HEK293 (cell line): ENCODE data around the gene PTPRR.

ENCODE experiments used
- CTCF ChIA-PET: fragments of 350-600 bp; formaldehyde crosslinking; extraction: SDS; loops from one replicate; lab custom pipeline; 2021; ENCODE audit warnings: antibody characterized with exemption; lab: Yijun Ruan, JAX
- POLR2A ChIA-PET: fragments of 300-600 bp; formaldehyde crosslinking; extraction: SDS; loops from one replicate; lab custom pipeline; 2020; ENCODE audit warnings: antibody characterized with exemption, inconsistent platforms; lab: Yijun Ruan, JAX
- H3K27ac ChIP-seq: fragments of 200-500 bp; sonication (Bioruptor generic); 2 replicates; pipeline ENCODE4 v1.5.1; 2014; ENCODE audit warnings: low read depth, low read length, control low read depth, inconsistent platforms; ENCODE audit errors: extremely low read depth
- H3K36me3 ChIP-seq, 2 experiments: fragments of 200-500 bp in 1 of 2; sonication (Bioruptor generic) in 1 of 2; 1 replicate in 1 of 2; 2 replicates in 1 of 2; pipeline ENCODE4 v1.5.1; 2014 to 2017; ENCODE audit warnings: inconsistent platforms in 2 of 2, low read length in 2 of 2; ENCODE audit not compliant: control insufficient read depth in 2 of 2, insufficient read depth in 1 of 2
- H3K4me1 ChIP-seq: fragments of 200-500 bp; sonication (Bioruptor generic); 2 replicates; pipeline ENCODE4 v1.5.1; 2014; ENCODE audit warnings: mild to moderate bottlenecking, low read length, inconsistent platforms; ENCODE audit not compliant: control insufficient read depth, insufficient read depth
- H3K4me3 ChIP-seq: 2 replicates; pipeline ENCODE4 v1.5.1; 2011; ENCODE audit warnings: low read depth, mild to moderate bottlenecking, control low read depth, low read length, moderate library complexity
- H3K9me3 ChIP-seq: fragments of 200-500 bp; sonication (Bioruptor generic); 2 replicates; pipeline ENCODE4 v1.5.1; 2014; ENCODE audit warnings: low read depth, low read length, inconsistent platforms; ENCODE audit not compliant: control insufficient read depth, insufficient read depth
- CTCF ChIP-seq: fragments of 450-650 bp; formaldehyde crosslinking; IDR thresholded peaks from 2 replicates; pipeline ENCODE4 v1.5.1; 2016; ENCODE audit warnings: missing biosample characterization, missing genetic modification characterization
- GLI4 ChIP-seq: fragments of 450-650 bp; formaldehyde crosslinking; IDR thresholded peaks from 2 replicates; pipeline ENCODE4 v1.5.1; 2016; ENCODE audit warnings: missing biosample characterization, missing genetic modification characterization
- HIC1 ChIP-seq: fragments of 450-650 bp; formaldehyde crosslinking; IDR thresholded peaks from 2 replicates; pipeline ENCODE4 v1.5.1; 2016; ENCODE audit warnings: missing biosample characterization, missing genetic modification characterization
- HOXA7 ChIP-seq: sonication (generic); formaldehyde crosslinking; IDR thresholded peaks from 2 replicates; pipeline ENCODE4 v1.8.1; 2022; ENCODE audit warnings: missing genetic modification reagents, borderline replicate concordance
- SETDB1 ChIP-seq: IDR thresholded peaks from one replicate; pipeline ENCODE4 v1.6.1; 2017; ENCODE audit warnings: mild to moderate bottlenecking, low read length, moderate library complexity, mixed read lengths; ENCODE audit not compliant: insufficient read length
- YY1 ChIP-seq: fragments of 450-650 bp; formaldehyde crosslinking; IDR thresholded peaks from 2 replicates; pipeline ENCODE4 v1.5.1; 2018; ENCODE audit warnings: missing biosample characterization, missing genetic modification characterization
- ZBTB21 ChIP-seq: fragments of 450-650 bp; formaldehyde crosslinking; IDR thresholded peaks from 2 replicates; pipeline ENCODE4 v1.5.1; 2017; ENCODE audit warnings: missing biosample characterization, missing genetic modification characterization
- ZFHX2 ChIP-seq: fragments of 450-650 bp; formaldehyde crosslinking; conservative IDR thresholded peaks from 2 replicates; pipeline ENCODE4 v1.5.1; 2016; ENCODE audit warnings: missing biosample characterization, missing genetic modification characterization
- ZFP69B ChIP-seq: fragments of 450-650 bp; formaldehyde crosslinking; IDR thresholded peaks from 2 replicates; pipeline ENCODE4 v1.5.1; 2016; ENCODE audit warnings: missing biosample characterization, missing genetic modification characterization
- ZNF121 ChIP-seq: fragments of 450-650 bp; formaldehyde crosslinking; IDR thresholded peaks from 2 replicates; pipeline ENCODE4 v1.5.1; 2016; ENCODE audit warnings: missing biosample characterization, missing genetic modification characterization
- ZNF24 ChIP-seq: fragments of 450-650 bp; formaldehyde crosslinking; IDR thresholded peaks from 2 replicates; pipeline ENCODE4 v1.5.1; 2016; ENCODE audit warnings: missing biosample characterization, missing genetic modification characterization
- ZNF302 ChIP-seq: fragments of 450-650 bp; formaldehyde crosslinking; IDR thresholded peaks from 2 replicates; pipeline ENCODE4 v1.5.1; 2016; ENCODE audit warnings: missing biosample characterization, missing genetic modification characterization, low read depth
- ZNF341 ChIP-seq: fragments of 450-650 bp; formaldehyde crosslinking; IDR thresholded peaks from 2 replicates; pipeline ENCODE4; 2016; ENCODE audit warnings: low read depth, missing biosample characterization, missing genetic modification characterization
- ZNF394 ChIP-seq: fragments of 450-650 bp; formaldehyde crosslinking; IDR thresholded peaks from 2 replicates; pipeline ENCODE4 v1.5.1; 2016; ENCODE audit warnings: missing biosample characterization, missing genetic modification characterization, mild to moderate bottlenecking, moderate library complexity, borderline replicate concordance
- ZNF433 ChIP-seq: fragments of 450-650 bp; formaldehyde crosslinking; IDR thresholded peaks from 2 replicates; pipeline ENCODE4 v1.5.1; 2016; ENCODE audit warnings: missing biosample characterization, missing genetic modification characterization, low read depth
- ZNF621 ChIP-seq: fragments of 450-650 bp; formaldehyde crosslinking; IDR thresholded peaks from 2 replicates; pipeline ENCODE4 v1.5.1; 2017; ENCODE audit warnings: missing biosample characterization, missing genetic modification characterization
- ZNF747 ChIP-seq: fragments of 450-650 bp; formaldehyde crosslinking; IDR thresholded peaks from 2 replicates; pipeline ENCODE4 v1.5.1; 2016; ENCODE audit warnings: missing biosample characterization, missing genetic modification characterization
- ZNF837 ChIP-seq: fragments of 450-650 bp; formaldehyde crosslinking; IDR thresholded peaks from 2 replicates; pipeline ENCODE4 v1.5.1; 2016; ENCODE audit warnings: missing biosample characterization, missing genetic modification characterization
- ZSCAN23 ChIP-seq: fragments of 450-650 bp; formaldehyde crosslinking; IDR thresholded peaks from 2 replicates; pipeline ENCODE4 v1.5.1; 2016; ENCODE audit warnings: missing biosample characterization, missing genetic modification characterization
- TF ChIP-seq, protein P1 (sequence below): fragments of 450-650 bp; formaldehyde crosslinking; IDR thresholded peaks from 2 replicates; pipeline ENCODE4 v1.5.1; 2016; ENCODE audit warnings: missing biosample characterization, missing genetic modification characterization
- TF ChIP-seq, protein P2 (sequence below): fragments of 450-650 bp; IDR thresholded peaks from 2 replicates; pipeline ENCODE4 v1.5.1; 2018; ENCODE audit warnings: missing biosample characterization, mild to moderate bottlenecking, missing genetic modification characterization
- TF ChIP-seq, protein P3 (sequence below): fragments of 450-650 bp; formaldehyde crosslinking; IDR thresholded peaks from 2 replicates; pipeline ENCODE4 v1.5.1; 2016; ENCODE audit warnings: missing biosample characterization, missing genetic modification characterization
- TF ChIP-seq, protein P4 (sequence below): fragments of 450-650 bp; formaldehyde crosslinking; IDR thresholded peaks from 2 replicates; pipeline ENCODE4 v1.5.1; 2016; ENCODE audit warnings: missing biosample characterization, missing genetic modification characterization
- TF ChIP-seq, protein P5 (sequence below): fragments of 450-650 bp; formaldehyde crosslinking; IDR thresholded peaks from 2 replicates; pipeline ENCODE4 v1.5.1; 2017; ENCODE audit warnings: missing biosample characterization, missing genetic modification characterization

Gene PTPRR

DNA sequence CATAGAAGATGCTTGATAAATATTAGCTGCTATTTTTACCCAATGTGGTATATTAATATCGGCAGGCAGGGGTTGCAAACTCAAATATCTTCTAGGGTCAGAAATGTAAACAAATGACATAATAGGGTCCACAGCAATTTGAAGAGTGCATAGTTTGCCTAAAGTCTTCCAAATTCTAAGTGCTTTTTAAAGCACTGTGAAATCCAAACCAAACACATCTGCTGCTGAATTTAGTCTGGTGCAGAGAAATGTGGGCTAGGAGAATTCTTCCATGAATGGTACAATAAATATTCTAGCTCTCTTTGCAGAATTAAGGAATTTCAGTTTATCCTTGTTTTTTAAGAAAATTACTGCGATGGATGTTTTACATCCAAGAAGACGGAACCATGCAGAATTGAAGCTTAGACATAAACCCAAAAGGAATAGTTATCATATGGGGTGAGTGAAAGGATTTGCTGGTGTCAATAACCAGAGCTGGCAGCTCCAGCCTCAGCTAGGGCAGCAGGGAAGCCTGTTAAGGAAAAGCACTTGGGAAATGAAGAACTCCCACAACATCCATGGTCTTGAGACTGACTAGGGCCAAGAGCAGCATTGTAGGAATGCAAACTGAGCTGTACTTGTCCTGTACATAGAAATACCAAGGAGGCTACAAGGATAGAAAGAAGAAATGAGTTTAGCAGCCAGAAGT lies 65.5 kb downstream of the PTPRR start:
- Histone ChIP-seq H3K36me3 (no peaks in the 10 kb centered on the region), H3K27ac (no peak overlapping the region), H3K4me1 (no peaks in the 10 kb centered on the region; the same call in 1 of the 2 replicates), H3K4me3 (no peak overlapping the region), H3K9me3 (no peaks in the 10 kb centered on the region)
- CTCF ChIA-PET: interaction anchor here (1.2 kb wide), 1 partner anchor 159 kb away, joined by 5 read pairs; no protein-coding TSS in a partner anchor
- POLR2A ChIA-PET: no interaction called here
- TF ChIP-seq ZNF24 (no peak), ZSCAN23 (no peak), ZNF121 (no peak), ZNF621 (tag by site-specific recombination) (no peak), ZNF837 (tag by site-specific recombination) (no peak), SETDB1 (no peak), ZFHX2 (tag by site-specific recombination) (no peak), YY1 (tag by site-specific recombination) (no peak), ZFP69B (tag by site-specific recombination) (no peak), HIC1 (tag by site-specific recombination) (no peak)
- TF ChIP-seq, protein P1, sequence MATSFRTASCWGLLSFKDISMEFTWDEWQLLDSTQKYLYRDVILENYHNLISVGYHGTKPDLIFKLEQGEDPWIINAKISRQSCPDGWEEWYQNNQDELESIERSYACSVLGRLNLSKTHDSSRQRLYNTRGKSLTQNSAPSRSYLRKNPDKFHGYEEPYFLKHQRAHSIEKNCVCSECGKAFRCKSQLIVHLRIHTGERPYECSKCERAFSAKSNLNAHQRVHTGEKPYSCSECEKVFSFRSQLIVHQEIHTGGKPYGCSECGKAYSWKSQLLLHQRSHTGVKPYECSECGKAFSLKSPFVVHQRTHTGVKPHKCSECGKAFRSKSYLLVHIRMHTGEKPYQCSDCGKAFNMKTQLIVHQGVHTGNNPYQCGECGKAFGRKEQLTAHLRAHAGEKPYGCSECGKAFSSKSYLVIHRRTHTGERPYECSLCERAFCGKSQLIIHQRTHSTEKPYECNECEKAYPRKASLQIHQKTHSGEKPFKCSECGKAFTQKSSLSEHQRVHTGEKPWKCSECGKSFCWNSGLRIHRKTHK: no peak

GRCh38 chr12:70854138-70854537 lies 66.4 kb downstream of the PTPRR start:
- POLR2A ChIA-PET: no interaction called here
- no peak overlapping the region for H3K27ac ChIP-seq
- H3K4me1 ChIP-seq: no peaks in the 10 kb centered on the region; the same call in 1 of the 2 replicates
- CTCF ChIA-PET: no interaction called here
- no peak overlapping the region for H3K4me3 ChIP-seq
- no peaks in the 10 kb centered on the region for H3K36me3 ChIP-seq
- no peaks in the 10 kb centered on the region for H3K9me3 ChIP-seq
- TF ChIP-seq HOXA7 (CRISPR knock-in tag) (no peak), CTCF (tag by site-specific recombination) (no peak), ZNF302 (tag by site-specific recombination) (no peak), ZNF433 (no peak), ZNF394 (tag by site-specific recombination) (no peak), ZNF341 (tag by site-specific recombination) (no peak), GLI4 (no peak), ZNF747 (tag by site-specific recombination) (no peak), ZBTB21 (tag by site-specific recombination) (no peak)
- TF ChIP-seq, protein P2, sequence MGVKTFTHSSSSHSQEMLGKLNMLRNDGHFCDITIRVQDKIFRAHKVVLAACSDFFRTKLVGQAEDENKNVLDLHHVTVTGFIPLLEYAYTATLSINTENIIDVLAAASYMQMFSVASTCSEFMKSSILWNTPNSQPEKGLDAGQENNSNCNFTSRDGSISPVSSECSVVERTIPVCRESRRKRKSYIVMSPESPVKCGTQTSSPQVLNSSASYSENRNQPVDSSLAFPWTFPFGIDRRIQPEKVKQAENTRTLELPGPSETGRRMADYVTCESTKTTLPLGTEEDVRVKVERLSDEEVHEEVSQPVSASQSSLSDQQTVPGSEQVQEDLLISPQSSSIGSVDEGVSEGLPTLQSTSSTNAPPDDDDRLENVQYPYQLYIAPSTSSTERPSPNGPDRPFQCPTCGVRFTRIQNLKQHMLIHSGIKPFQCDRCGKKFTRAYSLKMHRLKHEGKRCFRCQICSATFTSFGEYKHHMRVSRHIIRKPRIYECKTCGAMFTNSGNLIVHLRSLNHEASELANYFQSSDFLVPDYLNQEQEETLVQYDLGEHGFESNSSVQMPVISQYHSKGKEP (tag by site-specific recombination): no peak
- TF ChIP-seq, protein P3, sequence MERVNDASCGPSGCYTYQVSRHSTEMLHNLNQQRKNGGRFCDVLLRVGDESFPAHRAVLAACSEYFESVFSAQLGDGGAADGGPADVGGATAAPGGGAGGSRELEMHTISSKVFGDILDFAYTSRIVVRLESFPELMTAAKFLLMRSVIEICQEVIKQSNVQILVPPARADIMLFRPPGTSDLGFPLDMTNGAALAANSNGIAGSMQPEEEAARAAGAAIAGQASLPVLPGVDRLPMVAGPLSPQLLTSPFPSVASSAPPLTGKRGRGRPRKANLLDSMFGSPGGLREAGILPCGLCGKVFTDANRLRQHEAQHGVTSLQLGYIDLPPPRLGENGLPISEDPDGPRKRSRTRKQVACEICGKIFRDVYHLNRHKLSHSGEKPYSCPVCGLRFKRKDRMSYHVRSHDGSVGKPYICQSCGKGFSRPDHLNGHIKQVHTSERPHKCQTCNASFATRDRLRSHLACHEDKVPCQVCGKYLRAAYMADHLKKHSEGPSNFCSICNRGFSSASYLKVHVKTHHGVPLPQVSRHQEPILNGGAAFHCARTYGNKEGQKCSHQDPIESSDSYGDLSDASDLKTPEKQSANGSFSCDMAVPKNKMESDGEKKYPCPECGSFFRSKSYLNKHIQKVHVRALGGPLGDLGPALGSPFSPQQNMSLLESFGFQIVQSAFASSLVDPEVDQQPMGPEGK (tag by site-specific recombination): no peak
- TF ChIP-seq, protein P4, sequence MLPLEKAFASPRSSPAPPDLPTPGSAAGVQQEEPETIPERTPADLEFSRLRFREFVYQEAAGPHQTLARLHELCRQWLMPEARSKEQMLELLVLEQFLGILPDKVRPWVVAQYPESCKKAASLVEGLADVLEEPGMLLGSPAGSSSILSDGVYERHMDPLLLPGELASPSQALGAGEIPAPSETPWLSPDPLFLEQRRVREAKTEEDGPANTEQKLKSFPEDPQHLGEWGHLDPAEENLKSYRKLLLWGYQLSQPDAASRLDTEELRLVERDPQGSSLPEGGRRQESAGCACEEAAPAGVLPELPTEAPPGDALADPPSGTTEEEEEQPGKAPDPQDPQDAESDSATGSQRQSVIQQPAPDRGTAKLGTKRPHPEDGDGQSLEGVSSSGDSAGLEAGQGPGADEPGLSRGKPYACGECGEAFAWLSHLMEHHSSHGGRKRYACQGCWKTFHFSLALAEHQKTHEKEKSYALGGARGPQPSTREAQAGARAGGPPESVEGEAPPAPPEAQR (tag by site-specific recombination): no peak
- TF ChIP-seq, protein P5, sequence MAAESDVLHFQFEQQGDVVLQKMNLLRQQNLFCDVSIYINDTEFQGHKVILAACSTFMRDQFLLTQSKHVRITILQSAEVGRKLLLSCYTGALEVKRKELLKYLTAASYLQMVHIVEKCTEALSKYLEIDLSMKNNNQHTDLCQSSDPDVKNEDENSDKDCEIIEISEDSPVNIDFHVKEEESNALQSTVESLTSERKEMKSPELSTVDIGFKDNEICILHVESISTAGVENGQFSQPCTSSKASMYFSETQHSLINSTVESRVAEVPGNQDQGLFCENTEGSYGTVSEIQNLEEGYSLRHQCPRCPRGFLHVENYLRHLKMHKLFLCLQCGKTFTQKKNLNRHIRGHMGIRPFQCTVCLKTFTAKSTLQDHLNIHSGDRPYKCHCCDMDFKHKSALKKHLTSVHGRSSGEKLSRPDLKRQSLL (tag by site-specific recombination): no peak
